CD4-positive, alpha-beta T cell treated with Interleukin-6 at 100 ng/mL for 8 hours (primary cell): ENCODE results near the gene ASTN2.
A peak's percentile ranks its signal among the peaks of the same experiment; 100 is the strongest.
"Not testable (repeated sequence)": the region's sequence is repeated elsewhere in the genome, so short reads cannot be mapped to it uniquely, and the experiment has no call there.

Experiments
- DNase-seq: peaks from one replicate; pipeline ENCODE4 v3.0.0-alpha.2; 2020; ENCODE audit warnings: mixed read lengths, low spot score

Gene ASTN2

DNA sequence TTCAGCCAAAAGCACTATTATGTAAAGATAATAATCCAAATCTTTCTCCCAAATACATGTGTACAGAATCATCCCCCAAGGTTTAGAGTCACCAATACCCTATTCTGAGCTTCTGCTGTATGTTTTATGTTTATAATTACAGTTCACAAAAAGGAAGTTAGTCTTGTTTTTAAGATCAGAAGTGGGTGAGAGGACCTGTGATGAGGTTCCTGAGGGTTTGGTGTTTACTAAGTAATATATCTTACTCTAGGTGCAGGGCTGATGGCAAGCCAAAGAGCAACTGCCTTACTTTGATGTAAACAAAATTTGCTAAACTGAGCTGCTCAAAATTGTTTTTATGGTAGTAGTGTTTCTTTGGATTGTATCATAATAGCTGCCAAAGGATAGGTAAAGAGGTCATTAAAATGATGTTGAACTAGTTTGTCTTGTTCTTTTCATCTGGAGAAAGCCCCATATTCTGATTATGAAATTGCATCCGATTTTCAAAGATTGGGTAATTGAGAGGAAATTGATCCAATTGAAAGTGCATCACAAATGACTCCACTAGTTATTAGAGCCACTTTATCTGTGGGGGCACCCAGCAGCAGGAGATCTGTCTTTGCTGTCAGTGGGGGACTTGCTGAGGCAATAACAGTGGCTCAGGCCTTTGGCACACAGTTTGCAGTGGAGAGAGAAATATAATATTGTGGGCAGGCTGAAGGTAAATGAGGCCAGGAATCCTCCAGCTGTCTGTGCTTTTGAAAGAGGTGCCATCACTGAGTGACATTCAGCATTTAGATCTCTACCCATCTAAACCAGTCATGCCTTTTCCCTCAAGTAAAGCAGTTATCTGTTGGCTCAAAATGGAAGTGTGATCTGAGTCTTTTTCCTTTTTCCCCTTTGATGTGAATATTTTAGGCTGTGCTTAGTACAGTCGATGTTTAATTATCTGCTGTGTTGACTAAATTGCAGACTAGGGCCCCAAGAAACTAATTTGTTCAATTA is 713.7 kb downstream of the ASTN2 start:
- DNase-seq, result no peak

DNA sequence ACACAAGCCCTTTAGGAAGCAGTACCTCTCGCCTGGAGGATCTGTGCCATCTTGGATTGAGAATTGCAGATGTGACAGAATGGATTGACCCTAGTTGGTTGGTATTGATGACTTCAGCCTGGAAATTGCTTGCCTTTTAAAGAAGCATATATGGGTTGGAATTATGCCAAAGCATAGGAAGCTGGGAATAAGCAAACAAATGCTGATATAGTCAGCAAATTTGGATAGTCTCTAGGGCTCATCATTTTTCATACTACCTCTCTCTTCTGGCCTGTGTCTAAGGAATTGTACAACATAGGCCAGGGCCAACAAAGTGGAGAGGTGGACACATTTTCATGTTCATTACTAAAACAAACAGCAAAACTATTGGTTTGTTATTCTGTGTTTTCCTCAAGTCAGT is 714.6 kb downstream of the ASTN2 start:
- no peak for DNase-seq

DNA sequence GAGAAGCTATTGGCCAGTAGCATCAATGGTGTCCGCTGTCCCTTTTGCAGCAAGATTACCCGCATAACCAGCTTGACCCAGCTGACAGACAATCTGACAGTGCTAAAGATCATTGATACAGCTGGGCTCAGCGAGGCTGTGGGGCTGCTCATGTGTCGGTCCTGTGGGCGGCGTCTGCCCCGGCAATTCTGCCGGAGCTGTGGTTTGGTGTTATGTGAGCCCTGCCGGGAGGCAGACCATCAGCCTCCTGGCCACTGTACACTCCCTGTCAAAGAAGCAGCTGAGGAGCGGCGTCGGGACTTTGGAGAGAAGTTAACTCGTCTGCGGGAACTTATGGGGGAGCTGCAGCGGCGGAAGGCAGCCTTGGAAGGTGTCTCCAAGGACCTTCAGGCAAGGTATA is 717.0 kb downstream of the ASTN2 start:
- no peak for DNase-seq

DNA sequence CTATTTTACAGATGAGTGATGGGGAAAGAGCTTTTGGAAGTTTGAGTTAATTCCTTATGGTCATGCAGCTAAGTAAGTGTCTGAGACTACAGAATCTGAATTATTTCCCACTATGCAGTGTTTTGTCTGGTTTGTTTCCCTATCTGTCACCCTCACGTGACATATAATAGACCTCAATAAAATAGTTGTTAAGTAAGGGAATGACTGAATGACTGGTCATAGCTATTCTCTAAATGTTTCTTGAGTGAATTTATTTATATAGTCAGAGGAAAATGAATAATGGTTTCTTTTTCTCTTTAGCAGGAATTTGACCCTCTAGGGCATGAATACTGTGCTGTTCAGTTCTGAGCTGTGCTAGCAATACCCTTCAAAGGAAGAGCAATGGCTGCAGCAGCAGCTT is 717.5 kb downstream of the ASTN2 start:
- DNase-seq, result no peak

DNA sequence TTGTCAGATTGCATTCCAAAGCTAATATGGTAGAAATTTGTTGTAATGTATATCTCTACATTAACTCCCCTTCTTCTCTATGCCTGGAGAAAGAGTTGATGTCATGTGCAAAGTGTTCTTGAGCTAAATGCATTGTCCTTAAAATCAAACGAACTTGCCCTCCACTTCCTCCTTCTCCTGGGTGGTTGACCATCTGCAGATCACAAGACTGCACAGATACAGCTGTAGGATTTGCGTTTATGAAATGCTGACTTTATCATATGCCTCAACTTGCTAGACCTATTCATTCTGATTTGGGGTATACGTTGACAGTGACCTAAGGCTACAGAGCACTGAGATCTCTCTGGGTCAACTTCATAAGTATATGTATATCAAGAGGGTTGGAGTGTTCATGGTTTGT is 719.4 kb downstream of the ASTN2 start:
- no peak for DNase-seq

DNA sequence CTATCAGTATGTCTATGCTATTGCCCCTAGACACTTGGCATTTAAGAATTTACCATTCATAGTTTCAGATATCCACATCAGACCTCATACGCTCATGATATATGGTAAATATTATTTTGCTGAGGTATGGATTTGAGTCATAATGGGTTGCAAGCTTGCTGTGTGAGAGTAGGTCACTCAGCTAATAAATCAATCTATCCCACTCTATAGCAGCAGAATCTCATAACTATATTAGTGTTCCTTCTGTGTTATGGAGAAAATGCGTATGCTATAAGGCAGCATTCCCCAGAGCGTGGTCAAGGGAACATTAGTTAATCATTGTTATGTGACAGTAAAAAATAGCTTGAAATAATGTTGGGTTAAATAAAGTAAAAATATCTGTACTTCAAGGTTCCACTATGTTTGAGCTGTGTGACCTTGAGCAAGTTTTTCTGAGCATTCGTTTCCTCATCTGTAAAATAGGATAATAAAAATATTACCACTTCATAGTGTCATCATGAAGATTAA is 720.0 kb downstream of the ASTN2 start:
- DNase-seq, result no peak

DNA sequence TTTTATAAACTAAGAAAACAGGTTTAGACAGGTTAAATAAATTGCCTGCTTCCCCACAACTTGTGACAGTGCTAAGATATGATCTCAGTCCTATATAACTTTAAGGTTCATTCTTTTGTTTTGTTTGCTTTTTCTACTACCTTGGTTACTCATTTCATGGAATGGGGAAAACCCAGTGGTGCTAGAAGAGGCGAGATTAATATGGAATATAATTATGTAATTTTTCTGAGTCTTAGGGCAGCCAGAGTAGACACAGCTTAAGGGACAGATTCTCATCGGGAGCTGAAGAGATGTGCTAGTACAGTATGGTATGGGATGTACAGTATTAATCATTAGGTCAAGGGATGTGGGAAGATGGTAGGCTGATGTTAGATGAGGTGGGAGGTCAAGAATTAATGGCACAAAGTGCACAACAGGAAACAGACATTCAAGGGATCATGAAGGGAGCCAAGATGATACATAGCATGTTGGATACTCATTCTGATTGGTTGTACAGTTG is 721.6 kb downstream of the ASTN2 start:
- no peak for DNase-seq

DNA sequence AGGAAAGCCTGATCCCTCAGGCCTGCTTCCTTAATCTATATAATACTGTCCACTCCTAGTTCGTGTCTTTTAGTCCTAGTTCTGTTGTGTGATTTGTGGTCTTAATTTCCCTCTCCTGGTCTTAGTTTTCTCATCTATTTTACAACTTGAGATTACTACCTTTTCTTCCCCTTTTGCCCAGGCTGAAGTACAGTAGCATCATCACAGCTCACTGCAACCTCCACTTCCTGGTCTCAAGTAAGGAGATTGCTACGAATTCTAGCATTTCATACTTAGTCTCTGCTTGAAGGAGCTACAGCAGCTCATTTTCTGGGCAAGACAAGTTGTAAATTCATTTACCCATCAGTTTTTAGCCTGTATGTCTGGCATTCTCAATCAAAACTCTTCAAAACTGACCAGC is 722.2 kb downstream of the ASTN2 start:
- no peak for DNase-seq

DNA sequence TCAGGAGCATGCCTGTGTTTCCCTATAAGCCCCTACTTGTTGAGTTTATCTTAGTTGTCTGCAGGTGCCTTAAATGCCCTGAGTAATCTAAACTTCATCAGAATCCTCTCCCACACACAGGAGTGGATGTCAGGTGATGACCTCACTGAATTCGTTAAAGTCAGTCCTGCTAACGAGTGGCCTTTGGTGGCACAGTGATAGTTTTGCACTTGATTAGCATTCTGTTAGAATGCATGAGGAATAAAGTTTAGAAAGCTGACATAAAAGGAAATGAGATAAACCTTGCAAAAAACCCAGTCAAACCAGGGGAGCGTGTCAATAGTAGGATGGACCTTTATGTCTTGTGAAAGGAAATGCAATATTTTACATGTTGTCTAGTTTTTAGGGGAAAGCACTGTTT is 723.2 kb downstream of the ASTN2 start:
- DNase-seq, result no peak

DNA sequence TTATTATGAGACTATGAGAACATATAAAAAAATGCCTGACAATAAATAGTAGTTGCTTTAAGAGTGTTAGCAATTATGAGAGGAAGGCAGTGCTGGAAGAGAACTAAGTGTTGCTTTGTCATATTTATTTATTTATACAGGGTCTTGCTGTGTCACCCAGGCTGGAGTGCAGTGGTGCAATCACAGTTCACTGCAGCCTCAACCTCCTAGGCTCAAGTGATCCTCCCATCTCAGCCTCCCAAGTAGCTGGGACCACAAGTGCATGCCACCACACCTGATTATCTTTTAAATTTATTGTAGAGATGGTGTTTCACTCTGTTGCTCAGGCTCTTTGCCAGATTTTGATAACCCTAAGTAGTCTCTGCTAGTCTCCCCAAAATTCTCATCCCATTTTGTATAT is 724.1 kb downstream of the ASTN2 start:
- not testable (repeated sequence) for DNase-seq

DNA sequence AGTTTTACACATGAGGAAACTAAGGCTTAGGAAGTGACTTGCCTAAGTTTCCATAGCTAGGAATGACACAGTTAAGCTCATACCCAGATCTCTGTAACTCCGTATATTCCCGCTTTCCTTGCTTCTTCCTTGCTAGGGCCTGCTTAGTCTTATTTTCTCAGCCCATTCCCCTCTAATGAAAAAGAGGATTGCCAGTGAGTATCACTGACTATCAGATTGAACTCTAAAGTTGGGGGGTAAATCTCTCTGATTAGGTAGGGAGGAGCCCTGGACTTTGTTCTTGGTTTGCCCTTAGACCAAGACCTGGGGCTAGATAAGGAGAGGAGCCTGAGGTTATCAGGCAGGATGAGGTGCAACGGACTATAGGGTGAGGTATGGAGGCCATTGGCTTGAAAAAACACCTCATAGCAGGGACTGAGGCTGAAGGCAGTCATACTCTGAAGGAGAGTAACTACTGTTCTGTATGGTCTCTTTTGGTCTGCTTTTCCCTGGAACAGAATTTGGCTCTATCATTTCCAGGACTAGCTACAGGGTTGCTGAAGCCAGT is 725.3 kb downstream of the ASTN2 start:
- no peak for DNase-seq

DNA sequence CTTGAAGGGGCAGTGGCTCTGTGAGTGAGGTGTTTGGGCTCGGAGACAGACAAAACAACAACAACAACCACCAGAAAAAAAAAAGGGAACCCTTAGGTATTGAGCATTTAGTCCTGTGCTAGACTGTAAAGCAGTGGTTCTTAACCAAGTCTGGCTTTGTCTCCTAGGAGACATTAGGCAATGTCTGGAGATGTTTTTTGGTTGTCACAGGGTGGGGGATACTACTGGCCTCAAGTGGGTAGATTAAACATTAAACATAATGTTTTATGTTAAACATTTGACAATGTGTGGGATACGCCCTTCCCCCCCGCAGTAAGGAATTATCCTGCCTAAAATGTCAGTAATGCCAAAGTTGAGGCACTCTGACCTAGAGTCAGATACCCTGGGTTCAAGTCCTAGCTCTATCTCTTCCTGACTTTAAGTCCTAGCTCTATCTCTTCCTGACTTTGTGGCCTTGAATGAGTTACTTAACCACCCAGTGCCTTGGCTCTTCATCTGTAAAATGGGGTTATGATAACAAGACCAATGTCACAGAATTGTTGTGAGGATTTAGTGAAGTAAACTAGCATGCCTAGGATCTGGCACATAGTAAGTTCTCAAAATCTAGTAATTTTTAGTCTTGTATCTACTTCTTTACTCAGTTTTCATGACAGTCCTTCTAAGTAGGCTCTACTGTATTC is 725.9 kb downstream of the ASTN2 start:
- no peak for DNase-seq

DNA sequence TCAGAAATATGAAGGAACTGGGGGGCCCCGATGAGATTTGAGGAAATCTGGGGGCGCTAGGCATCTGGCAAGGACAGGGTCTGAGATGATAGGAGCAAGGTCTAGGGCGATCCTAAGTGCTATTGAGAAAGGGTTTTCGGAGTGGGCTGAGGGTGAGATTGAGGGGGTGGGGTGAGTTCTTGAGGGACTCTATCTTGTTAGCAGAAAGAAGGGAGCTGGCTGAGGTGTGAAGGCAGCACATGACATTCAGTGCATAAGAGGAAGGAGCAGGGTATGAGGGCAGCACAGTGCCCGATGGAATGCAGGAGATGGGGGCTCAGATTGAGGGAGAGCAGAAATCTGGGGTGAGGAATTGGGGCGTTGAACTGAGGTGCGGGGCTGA is 727.1 kb downstream of the ASTN2 start:
- DNase-seq, result no peak

DNA sequence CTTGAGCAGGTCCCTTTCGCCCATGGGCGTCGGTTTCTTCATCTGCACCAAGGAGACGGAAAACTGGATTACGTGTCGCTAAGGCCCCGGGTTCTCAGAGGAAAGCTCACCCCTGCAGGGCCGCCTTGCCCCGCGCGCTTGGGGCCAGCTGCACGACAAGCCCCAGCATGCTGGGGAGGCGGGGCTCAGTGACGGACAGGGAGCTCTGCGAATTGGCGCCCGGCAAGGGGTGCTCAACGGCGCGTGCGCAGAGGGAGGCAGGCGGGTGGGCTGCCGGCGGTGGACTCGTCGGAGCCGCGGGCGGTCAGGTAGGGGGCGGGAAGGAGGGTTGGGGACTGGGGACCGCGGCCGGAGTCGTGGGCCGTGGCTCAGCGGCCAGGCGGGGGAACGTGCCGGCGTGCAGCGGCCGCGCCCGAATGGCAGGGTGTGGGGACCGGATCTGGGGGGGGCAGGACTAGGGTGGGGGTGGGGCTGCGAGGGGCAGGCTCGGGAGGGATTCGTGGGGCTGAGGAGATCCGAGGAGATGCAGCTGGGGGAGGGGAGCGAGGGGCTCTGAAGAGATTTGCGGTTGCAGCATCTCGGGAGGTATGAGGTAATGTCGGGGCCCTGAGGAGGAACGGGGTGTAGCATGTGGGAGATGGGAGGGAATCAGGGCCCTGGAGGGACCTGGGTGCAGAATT is 727.6 kb downstream of the ASTN2 start, which contains the start of gene TRIM32:
Gene TRIM32 (plus strand): TSS at position 232 of the 680 bp plus-strand sequence. CDS start 10,438 bp downstream, outside the sequence.
- DNase-seq, result peak; percentile 87

DNA sequence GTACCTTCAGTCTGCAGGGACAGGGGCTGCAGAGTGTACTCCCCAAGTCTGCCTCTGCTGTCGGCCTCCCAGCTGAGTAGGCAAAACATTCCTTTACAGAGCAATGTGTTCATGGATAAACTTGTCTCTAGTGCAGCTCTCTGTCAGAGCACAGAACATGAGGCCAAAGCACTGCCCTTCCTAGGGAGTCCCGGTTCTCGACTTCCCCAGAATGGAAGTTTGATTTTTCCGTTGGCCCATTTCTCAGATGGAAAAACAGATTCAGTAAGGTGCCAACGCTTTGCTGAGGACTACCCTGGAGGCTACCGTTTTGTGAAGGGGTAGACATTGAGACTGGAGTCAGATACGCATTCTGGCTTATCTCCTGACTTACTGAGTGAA is 728.2 kb downstream of the ASTN2 start:
- DNase-seq, result no peak

DNA sequence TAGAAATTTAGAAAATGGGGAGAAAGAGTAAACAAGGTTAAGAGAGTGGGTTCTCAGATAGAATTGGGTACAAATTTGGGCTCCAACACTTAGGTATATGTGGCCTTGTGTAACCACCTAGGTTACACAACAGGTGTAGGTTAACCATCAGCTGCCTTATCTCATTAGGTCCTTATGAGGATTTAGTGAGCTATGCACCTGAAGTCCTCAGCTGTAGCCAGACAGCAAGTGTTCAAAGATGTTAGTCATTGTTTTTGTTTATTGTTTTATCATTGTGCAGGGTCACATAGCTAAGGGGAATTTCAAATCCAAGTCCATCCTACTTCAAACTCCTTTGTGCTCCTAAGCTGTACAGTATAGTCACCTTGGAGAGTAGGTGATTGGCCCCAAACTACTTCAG is 728.7 kb downstream of the ASTN2 start:
- DNase-seq, result no peak

DNA sequence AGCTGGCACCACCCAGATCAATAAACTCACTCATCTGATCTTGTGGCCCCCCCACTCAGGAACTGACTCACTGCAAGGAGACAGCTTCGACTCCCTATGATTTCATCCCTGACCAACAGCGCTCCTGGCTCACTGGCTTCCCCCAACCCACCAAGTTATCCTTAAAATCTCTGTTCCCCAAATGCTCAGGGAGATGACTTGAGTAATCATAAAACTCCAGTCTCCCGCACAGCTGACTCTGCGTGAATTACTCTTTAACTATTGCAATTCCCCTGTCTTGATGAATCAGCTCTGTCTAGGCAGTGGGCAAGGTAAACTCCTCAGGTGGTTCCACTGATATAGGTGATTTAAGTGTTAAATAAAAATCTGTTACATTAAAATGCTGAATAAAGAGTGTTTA is 729.7 kb downstream of the ASTN2 start:
- DNase-seq, result no peak

DNA sequence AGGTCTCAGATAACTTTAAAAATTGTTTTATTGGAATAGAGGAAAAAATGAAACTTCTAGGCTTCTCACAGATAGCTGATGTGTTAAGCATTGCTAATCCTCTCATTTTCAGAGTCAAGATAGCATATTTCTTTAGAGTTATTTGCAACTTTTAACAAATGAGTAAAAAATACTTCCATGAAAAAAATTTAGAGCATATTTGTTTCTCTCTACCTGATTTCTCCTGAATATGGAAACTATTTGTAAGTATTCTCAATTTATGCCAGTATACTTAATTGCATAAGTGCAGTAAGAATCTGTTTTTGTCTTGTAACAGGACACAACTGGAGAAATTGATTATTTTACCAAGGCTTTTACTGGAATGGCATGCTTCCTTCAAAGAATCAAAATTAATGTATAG is 731.3 kb downstream of the ASTN2 start:
- no peak for DNase-seq

DNA sequence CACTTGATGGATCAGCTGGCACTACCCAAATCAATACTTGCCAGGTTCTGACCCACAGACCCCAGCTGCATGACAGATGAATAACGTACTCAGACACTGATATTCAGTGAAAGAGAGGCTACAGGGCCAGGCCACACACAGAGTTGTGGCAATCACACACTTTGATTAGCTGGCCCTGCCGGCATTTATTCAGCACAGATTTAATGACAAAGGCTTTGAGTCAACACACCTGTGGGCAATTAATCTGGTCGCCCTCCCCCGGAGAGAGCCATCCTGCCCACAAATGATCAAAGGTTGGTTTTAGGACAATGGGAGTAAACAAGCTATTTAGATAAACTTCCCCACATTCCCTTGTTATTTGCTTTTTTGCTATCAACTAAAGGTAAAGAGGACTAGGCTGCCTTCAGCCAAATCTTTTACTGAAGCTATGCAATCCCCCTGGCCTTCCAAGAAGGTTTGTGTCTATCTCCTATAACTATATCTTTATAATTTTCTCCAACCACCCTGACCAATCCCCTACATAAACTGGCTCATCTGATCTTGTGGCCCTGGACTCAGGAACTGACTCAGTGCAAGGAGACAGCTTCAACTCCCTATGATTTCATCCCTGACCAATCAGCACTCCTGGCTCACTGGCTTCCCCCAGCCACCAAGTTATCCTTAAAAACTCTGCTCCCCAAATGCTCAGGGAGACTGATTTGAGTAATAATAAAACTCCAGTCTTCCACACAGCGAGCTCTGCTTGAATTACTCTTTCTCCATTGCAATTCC is 740.5 kb downstream of the ASTN2 start:
- DNase-seq, result no peak

DNA sequence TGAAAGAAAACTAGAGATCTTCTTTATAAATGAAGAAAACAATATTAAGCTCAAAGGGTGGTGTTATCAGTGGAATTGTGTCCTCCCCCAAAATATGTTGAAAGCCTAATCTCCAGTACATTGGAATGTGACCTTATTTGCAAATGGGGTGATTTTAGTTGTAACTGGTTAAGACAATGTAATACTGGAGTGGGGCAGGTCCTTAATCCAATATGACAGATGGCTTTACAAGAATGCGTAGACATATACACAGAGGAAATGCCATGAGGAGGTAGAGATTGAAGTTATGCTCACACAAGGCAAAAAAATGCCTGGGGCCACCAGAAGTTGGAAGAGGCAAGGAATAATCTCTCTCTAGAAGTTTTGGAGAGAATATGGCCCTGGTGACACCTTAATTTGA is 741.5 kb downstream of the ASTN2 start:
- DNase-seq, result no peak

DNA sequence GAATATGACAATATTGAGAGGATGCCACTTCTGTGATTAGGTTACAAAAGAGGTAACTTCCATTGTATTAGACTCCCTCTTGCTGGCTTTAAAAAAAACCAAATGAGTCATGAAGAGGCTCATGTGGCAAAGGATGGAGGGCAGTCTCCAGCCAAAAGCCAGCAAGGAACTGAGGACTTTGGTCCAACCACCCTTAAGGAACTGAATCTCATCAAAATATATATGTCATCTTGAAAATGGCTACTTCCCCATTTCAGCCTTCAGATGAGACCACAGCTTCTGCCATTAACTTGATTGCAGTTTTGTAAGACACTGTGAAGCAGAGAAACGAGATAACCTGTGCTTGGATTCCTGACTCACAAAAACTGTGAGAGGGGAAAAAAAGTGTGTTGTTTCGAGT is 743.3 kb downstream of the ASTN2 start:
- no peak for DNase-seq
